SK-N-MC (cell line): Measurements from ENCODE around the gene SNX9.
"Not testable (repeated sequence)": the region's sequence is repeated elsewhere in the genome, so short reads cannot be mapped to it uniquely, and the experiment has no call there.

Experiments used
- DNase-seq: peaks from one replicate; pipeline ENCODE4 v3.0.0-alpha.2; 2011; ENCODE audit warnings: low read depth, low spot score
- H3K27ac ChIP-seq: fragments of 200-600 bp; sonication (generic); 2 replicates; pipeline ENCODE4 v1.5.1; 2016; ENCODE audit warnings: mixed run types
- H3K36me3 ChIP-seq: fragments of 200-600 bp; sonication (generic); 2 replicates; pipeline ENCODE4 v1.6.1; 2017; ENCODE audit warnings: antibody characterized with exemption, low read length, mixed read lengths; ENCODE audit not compliant: insufficient read depth
- H3K4me3 ChIP-seq: fragments of 200-600 bp; sonication (generic); 2 replicates; pipeline ENCODE4 v1.5.1; 2016
- H3K9ac ChIP-seq: fragments of 200-600 bp; sonication (generic); 2 replicates; pipeline ENCODE4 v1.8.0; 2017; ENCODE audit warnings: mixed run types, mixed read lengths; ENCODE audit not compliant: insufficient read length
- H3K9me3 ChIP-seq: fragments of 200-600 bp; sonication (generic); 2 replicates; pipeline ENCODE4 v1.6.1; 2017; ENCODE audit warnings: low read depth, mild to moderate bottlenecking, antibody characterized with exemption, low read length, moderate library complexity, mixed read lengths
- EZH2 ChIP-seq: fragments of 200-600 bp; sonication (generic); IDR thresholded peaks from one replicate; pipeline ENCODE4 v1.6.1; 2017; ENCODE audit warnings: antibody characterized with exemption
- FOXP2 ChIP-seq: optimal IDR thresholded peaks from 2 replicates; pipeline ENCODE3; 2011; ENCODE audit warnings: mild to moderate bottlenecking, moderate library complexity; ENCODE audit not compliant: insufficient read depth; ENCODE audit errors: extremely low read length, control extremely low read depth
- POLR2AphosphoS5 ChIP-seq: IDR thresholded peaks from 2 replicates; pipeline ENCODE4 v1.6.1; 2012; ENCODE audit warnings: mild to moderate bottlenecking, low read depth, low read length, borderline replicate concordance

Gene SNX9

DNA sequence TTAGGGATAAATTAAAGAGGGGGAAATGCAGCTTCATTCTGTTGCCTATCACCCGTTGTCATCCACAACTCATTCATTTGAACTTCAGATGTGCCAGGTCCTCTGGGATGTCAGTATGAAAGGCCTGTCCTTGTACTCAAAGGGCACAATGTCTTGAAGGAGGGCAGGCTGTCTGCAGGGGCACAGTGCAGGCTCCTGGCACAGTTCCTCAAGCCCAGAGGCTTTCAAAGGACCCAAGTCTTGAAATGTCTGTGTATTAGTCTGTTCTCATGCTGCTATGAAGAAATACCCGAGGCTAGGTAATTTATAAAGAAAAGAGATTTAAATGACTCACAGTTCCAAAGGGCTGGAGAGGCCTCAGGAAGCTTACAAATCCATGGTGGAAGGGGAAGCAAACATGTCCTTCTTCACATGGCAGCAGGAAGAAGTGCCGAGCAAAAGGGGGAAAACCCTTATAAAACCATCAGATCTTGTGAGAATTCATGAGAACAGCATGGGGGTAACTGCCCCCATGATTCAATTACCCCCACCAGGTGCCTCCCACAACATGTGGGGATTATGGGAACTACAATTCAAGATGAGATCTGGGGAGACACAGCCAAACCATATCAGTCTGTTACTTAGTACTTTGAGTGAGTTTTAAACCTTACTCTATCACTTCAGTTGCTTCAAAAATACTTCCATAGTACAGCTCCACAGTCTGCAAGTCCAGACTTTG is 9.4 kb downstream of the SNX9 start:
- Histone ChIP-seq H3K36me3 (peaks cover 23% of the 10 kb centered on the region), H3K4me3 (peak overlapping the region; percentile 76), H3K27ac (peak overlapping the region; percentile 98), H3K9me3 (no peaks in the 10 kb centered on the region; the same call in 1 of the 2 replicates), H3K9ac (peak overlapping the region; percentile 78)
- DNase-seq = no peak
- TF ChIP-seq EZH2 = no peak
- peak; percentile 50; the same call in 1 of the 2 replicates for TF ChIP-seq POLR2AphosphoS5

DNA sequence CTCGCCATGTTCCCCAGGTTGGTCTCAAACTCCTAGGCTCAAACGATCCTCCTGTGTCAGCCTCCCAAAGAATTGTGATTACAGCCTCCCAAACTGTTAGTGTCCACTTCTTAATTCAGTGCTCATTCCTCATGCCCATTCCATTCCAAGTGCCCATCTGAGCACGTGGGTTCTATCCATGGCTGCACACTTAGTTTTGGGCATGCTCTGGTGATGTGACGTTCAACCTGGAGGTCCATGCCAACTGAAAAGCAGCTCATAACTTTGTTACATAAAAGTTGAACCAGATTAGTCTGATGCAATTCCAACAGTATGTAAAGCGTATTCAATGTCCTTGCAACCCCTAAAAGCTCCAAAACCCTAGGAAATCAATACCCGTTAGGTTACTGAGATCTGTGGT is 11.5 kb downstream of the SNX9 start:
- H3K27ac ChIP-seq = peak overlapping the region; percentile 98
- TF ChIP-seq FOXP2 (no peak), EZH2 (no peak), POLR2AphosphoS5 (no peak)
- no peak for DNase-seq
- no peaks in the 10 kb centered on the region; the same call in 1 of the 2 replicates for H3K9me3 ChIP-seq
- no peak overlapping the region for H3K4me3 ChIP-seq
- no peak overlapping the region for H3K9ac ChIP-seq
- peaks cover 16% of the 10 kb centered on the region for H3K36me3 ChIP-seq

DNA sequence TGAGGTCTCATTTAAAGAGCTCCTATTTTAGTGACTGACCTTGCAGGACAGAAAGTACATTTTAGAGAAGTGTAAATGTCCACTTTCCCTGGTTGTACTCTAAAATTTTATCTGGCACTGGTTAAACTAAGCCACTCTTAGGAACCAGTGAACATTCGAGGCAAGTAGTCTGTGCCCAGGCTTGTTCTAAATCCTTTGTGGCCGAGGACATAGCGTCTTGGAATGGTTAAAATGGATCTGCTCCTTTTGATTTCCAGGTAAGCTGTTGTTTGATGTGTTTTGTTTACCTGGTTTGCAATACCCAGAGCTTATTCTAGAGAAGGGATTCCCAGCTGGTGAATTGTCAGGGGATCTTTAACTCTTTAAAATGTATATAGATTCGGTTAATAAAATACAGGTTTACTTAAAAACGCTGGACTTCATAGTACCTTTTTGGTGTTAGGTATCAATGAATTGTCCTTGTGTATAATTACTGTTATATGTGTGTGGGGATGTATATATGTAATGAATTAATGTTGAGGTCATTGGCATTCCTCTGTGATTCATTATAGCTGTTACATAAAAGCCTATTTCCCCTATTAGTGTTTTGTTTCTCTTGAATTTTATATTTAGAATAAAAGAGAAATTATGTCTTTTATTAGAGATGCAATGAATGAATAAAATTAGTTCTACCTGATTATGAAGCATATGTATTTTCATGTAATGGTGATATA is 15.8 kb downstream of the SNX9 start:
- Histone ChIP-seq H3K9ac (peak overlapping the region; percentile 1), H3K27ac (peak overlapping the region; percentile 66), H3K36me3 (no peaks in the 10 kb centered on the region), H3K9me3 (no peaks in the 10 kb centered on the region), H3K4me3 (no peak overlapping the region)
- no peak for TF ChIP-seq EZH2
- TF ChIP-seq POLR2AphosphoS5 = no peak
- no peak for TF ChIP-seq FOXP2
- no peak for DNase-seq

DNA sequence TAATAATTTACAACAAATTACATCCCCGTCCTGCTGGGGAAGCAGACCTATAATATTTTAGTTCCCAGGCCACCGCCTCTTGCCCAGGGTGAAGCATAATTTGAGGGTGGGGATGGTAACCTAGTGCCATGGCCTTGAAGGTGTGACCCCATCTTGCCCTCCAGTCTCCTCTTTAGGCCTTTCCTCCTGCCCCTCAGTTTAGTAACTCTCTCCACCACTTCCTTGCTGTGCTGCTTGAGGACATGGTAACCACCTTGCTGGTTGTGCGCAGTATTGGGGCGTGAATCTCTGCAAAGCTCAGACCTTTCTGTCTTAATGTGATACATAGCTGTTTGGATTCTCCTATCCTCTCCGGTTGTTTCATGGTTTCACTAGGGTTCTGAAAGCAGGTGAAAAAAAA is 16.6 kb downstream of the SNX9 start:
- no peak for TF ChIP-seq FOXP2
- TF ChIP-seq EZH2 = no peak
- TF ChIP-seq POLR2AphosphoS5 = no peak
- Histone ChIP-seq H3K9me3 (no peaks in the 10 kb centered on the region), H3K4me3 (peak overlapping the region; percentile 57; the same call in 1 of the 2 replicates), H3K9ac (no peak overlapping the region), H3K36me3 (no peaks in the 10 kb centered on the region), H3K27ac (0 out of 2 replicates have a peak overlapping the region, but pooled peaks have one; percentile 23)
- DNase-seq = no peak

DNA sequence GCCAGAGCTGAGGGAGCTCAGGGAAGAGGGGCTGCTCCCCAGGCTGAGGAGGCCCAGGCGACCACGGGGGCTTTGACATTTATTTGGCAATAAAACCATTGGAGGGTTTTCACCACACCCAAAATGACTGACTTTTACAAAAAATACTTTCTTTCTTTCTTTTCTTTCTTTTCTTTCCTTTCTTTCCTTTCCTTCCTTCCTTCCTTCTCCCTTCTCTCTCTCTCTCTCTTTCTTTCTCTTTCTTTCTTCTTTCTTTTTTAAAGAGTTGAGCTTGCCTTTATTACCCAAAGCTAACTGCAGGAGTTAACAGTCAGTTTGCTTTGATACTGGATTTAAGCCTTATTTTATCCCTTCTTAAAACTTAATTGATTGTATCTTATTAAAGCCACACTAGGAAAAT is 17.2 kb downstream of the SNX9 start:
- DNase-seq = no peak
- peak overlapping the region; percentile 51 for H3K9ac ChIP-seq
- TF ChIP-seq EZH2 = no peak
- TF ChIP-seq FOXP2 = no peak
- TF ChIP-seq POLR2AphosphoS5 = no peak
- no peaks in the 10 kb centered on the region for H3K9me3 ChIP-seq
- H3K4me3 ChIP-seq = peak overlapping the region; percentile 57
- H3K36me3 ChIP-seq = no peaks in the 10 kb centered on the region
- H3K27ac ChIP-seq = peak overlapping the region; percentile 70

DNA sequence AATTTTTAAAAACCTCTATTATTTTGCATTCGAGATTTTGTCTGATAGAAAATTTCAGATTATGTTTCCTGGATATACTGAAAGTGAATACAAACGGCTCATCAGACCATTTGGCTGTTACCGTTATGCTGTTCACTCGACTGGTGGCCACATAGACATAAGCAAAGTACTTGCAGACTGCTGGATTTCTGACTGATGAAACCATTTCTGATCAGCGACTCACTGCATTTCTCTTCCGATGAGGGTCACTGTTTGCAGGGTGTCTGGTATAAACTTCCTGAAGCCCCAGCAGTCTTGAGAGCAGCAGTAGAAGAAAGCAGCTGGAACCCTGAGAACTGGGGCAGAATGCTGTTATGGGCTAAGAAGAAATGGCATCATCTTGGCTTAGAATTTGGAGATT is 17.7 kb downstream of the SNX9 start:
- H3K36me3 ChIP-seq = no peaks in the 10 kb centered on the region
- DNase-seq = no peak
- peak overlapping the region; percentile 57 for H3K4me3 ChIP-seq
- TF ChIP-seq POLR2AphosphoS5 (no peak), FOXP2 (no peak), EZH2 (no peak)
- H3K27ac ChIP-seq = peak overlapping the region; percentile 70
- peak overlapping the region; percentile 51 for H3K9ac ChIP-seq
- H3K9me3 ChIP-seq = no peaks in the 10 kb centered on the region

DNA sequence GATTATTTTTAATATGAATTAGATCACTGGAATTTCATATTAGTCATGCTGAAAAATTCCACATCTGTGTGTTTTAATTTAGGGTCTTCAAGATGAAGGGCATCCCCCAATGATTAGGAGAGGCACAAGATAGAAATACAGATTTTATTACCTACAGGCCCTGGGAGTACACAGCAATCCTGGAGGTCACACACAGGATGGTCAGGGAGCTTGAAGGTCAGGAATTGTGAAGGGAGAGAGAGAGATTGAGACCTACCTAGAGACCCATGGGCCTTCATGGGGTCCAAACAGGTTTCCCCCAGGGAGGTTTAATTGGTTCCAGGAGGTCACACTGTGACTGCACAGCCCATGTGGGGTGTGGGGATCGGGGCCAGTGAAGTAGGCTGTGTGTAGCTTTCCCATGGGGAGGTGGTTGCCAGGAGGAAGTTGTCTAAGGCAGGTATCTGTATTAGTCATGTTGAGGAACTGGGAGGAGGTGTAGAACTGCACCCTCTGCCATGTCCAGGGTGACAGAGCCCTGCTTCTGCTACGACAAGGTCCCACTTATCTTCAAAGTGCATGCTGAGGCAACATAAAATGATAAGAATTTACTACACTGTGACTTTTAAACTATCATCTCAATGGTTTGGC is 18.3 kb downstream of the SNX9 start:
- no peak for DNase-seq
- no peak overlapping the region for H3K9ac ChIP-seq
- peak overlapping the region; percentile 70; the same call in 1 of the 2 replicates for H3K27ac ChIP-seq
- no peaks in the 10 kb centered on the region for H3K9me3 ChIP-seq
- H3K4me3 ChIP-seq = peak overlapping the region; percentile 57; the same call in 1 of the 2 replicates
- no peaks in the 10 kb centered on the region for H3K36me3 ChIP-seq
- TF ChIP-seq EZH2 (no peak), FOXP2 (no peak)

DNA sequence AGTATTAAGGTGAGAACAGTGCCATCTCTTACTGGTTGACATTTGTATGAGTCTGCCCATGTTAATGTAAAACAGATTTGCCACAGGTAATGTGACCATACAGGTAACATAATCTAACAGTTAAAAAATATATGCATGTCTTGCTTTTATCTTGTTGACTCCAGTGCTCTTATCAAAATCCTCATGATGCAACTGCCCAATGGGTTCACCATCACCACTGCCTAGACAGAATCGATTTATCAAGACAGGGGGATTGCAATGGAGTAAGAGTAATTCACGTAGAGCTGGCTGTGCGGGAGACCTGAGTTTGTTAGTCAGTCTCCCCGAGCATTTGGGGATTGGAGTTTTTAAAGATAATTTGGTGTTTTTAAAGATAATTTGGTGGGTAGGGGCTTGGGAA is 19.2 kb downstream of the SNX9 start:
- TF ChIP-seq EZH2 (no peak), POLR2AphosphoS5 (no peak), FOXP2 (no peak)
- no peak for DNase-seq
- Histone ChIP-seq H3K4me3 (no peak overlapping the region), H3K27ac (no peak overlapping the region), H3K36me3 (no peaks in the 10 kb centered on the region), H3K9me3 (no peaks in the 10 kb centered on the region), H3K9ac (no peak overlapping the region)

DNA sequence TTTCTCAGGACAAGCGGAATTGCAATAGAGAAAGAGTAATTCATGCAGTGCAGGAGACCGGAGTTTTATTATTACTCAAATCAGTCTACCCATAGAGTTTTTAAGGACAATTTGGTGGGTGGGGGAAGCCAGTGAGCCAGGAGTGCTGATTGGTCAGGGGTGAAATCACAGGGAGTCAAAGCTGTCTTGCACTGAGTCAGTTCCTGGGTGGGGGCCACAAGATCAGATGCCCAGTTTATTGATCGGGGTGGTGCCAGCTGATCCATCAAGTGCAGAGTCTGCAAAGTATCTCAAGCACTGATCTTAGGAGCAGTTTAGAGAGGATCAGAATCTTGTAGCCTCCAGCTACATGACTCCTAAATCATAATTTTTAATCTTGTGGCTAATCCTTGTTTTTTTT is 21.1 kb downstream of the SNX9 start:
- DNase-seq, H3K27ac ChIP-seq, H3K9me3 ChIP-seq, H3K36me3 ChIP-seq, H3K4me3 ChIP-seq, H3K9ac ChIP-seq: not testable (repeated sequence)
